Measurements from ENCODE around the gene CDK6.

GRCh38 chr7:92657391-92657790 lies 179.0 kb downstream of the CDK6 start:
- TF ChIP-seq CTCF (IDR thresholded peaks at IDR 0.05) = no peak
- TF ChIP-seq POLR2A (IDR thresholded peaks at IDR 0.05) = no peak
- TF ChIP-seq POLR2AphosphoS5 (IDR thresholded peaks at IDR 0.05) = no peak

Measured in prostate gland (tissue), 2 donors.